Endodermal cell (in vitro differentiated cells): ENCODE results near the gene NR6A1. TPM values are rescaled to one million over a fixed set of nuclear protein-coding genes. Genes with fewer than 3 reads are reported as not detected.

Source experiments
- DNase-seq: peaks from one replicate; pipeline ENCODE4 v3.0.0-alpha.2; 2017
- H3K27ac ChIP-seq: 2 replicates; pipeline ENCODE4 v1.5.1; 2013; ENCODE audit warnings: mild to moderate bottlenecking, low read depth, low read length, moderate library complexity
- H3K27me3 ChIP-seq: 2 replicates; pipeline ENCODE4 v1.6.1; 2013; ENCODE audit warnings: mild to moderate bottlenecking, low read length, moderate library complexity; ENCODE audit not compliant: insufficient read depth, control insufficient read depth, poor library complexity, severe bottlenecking
- H3K36me3 ChIP-seq: 2 replicates; pipeline ENCODE4 v1.7.0; 2013; ENCODE audit warnings: mild to moderate bottlenecking, low read length, moderate library complexity; ENCODE audit not compliant: control insufficient read depth, insufficient read depth
- H3K4me1 ChIP-seq: one replicate; pipeline ENCODE4 v1.7.0; 2013; ENCODE audit warnings: low read length; ENCODE audit not compliant: control insufficient read depth, insufficient read depth
- H3K4me3 ChIP-seq: 2 replicates; pipeline ENCODE4 v1.5.1; 2013; ENCODE audit warnings: mild to moderate bottlenecking, low read length, moderate library complexity
- H3K9ac ChIP-seq: 2 replicates; pipeline ENCODE4 v1.6.1; 2013; ENCODE audit warnings: mild to moderate bottlenecking, low read length, moderate library complexity; ENCODE audit not compliant: poor library complexity, severe bottlenecking; ENCODE audit errors: extremely low read depth
- H3K9me3 ChIP-seq: 2 replicates; pipeline ENCODE4 v1.6.1; 2013; ENCODE audit warnings: mild to moderate bottlenecking, low read length, moderate library complexity; ENCODE audit not compliant: control insufficient read depth
- H3K27ac Mint-ChIP-seq: 2 replicates; pipeline ENCODE4 v1.8.0; 2020; ENCODE audit warnings: mixed read lengths
- H3K27me3 Mint-ChIP-seq: 2 replicates; pipeline ENCODE4 v1.8.0; 2021; ENCODE audit warnings: mild to moderate bottlenecking, mixed read lengths; ENCODE audit not compliant: insufficient read depth
- H3K36me3 Mint-ChIP-seq: 2 replicates; pipeline ENCODE4 v1.8.0; 2020; ENCODE audit warnings: low read depth, mixed read lengths
- H3K4me1 Mint-ChIP-seq: 2 replicates; pipeline ENCODE4 v1.8.0; 2020; ENCODE audit warnings: mixed read lengths
- H3K4me3 Mint-ChIP-seq: 2 replicates; pipeline ENCODE4 v1.8.0; 2020; ENCODE audit warnings: mild to moderate bottlenecking, moderate library complexity, mixed read lengths
- H3K9me3 Mint-ChIP-seq: 2 replicates; pipeline ENCODE4 v1.8.0; 2020; ENCODE audit warnings: mild to moderate bottlenecking, mixed read lengths
- WGBS, 2 experiments: methylation state at CpG; one replicate each; pipeline versions ENCODE4 v1.1.5 to v1.1.7; 2013; ENCODE audit warnings: missing lambda C conversion rate in 2 of 2, mixed read lengths in 1 of 2; ENCODE audit not compliant: insufficient coverage in 1 of 2, insufficient read length in 1 of 2; 5-methylcytosine and 5-hydroxymethylcytosine counted together
- total RNA-seq, 2 donors: library from RNA; stranded (reverse); fragmentation: NEBNext Ultra II Directional in 1 of 2; extraction: Animal tissue kit (Norgen Biotek cat#: 25700) in 1 of 2; gene quantifications; 2 replicates in 1 of 2; 3 replicates in 1 of 2; pipeline ENCODE4 v1.2.1, GENCODE V29; 2021
- TF ChIP-seq, protein P1 (sequence below): fragments of 200-600 bp; sonication (generic); conservative IDR thresholded peaks from 2 replicates; pipeline ENCODE4 v1.5.0; 2021; ENCODE audit warnings: antibody characterized with exemption, mild to moderate bottlenecking

NR6A1 gene
- total RNA-seq, 2 donors from 2014 or later, result 168 to 206 TPM

DNA sequence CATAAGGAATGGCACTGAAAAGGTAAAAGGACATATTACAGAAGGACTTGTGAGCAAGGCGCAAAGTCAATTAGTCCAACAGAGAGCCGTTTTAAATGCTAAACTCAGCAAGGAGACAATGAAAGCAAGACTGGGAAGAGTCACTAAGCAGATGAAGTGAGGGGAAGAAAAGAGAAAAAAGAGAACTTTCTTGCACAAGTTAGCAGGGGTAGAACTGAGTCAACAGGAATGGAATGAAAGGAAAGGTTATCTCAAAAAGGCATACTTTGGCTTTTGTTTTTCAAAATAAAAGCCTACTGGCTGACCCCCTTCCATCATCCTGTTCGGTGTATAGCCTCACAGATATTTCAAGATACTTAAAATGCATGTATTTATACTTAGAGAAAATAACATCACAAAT, 75.0 kb downstream of the NR6A1 start:
- 41 to 57% methylated on average over 2 to 3 of the region's 3 CpGs for WGBS, 2 experiments
- H3K27ac ChIP-seq, result no peak overlapping the region
- H3K9me3 ChIP-seq, result no peaks in the 10 kb centered on the region
- Mint-ChIP-seq H3K27me3 (no peaks in the 10 kb centered on the region), H3K4me3 (no peak overlapping the region), H3K9me3 (no peaks in the 10 kb centered on the region), H3K4me1 (peaks cover 24% of the 10 kb centered on the region), H3K36me3 (no peaks in the 10 kb centered on the region), H3K27ac (peak overlapping the region; percentile 4)
- DNase-seq, result no peak
- no peak overlapping the region for H3K4me3 ChIP-seq
- no peaks in the 10 kb centered on the region for H3K27me3 ChIP-seq
- TF ChIP-seq, protein P1, sequence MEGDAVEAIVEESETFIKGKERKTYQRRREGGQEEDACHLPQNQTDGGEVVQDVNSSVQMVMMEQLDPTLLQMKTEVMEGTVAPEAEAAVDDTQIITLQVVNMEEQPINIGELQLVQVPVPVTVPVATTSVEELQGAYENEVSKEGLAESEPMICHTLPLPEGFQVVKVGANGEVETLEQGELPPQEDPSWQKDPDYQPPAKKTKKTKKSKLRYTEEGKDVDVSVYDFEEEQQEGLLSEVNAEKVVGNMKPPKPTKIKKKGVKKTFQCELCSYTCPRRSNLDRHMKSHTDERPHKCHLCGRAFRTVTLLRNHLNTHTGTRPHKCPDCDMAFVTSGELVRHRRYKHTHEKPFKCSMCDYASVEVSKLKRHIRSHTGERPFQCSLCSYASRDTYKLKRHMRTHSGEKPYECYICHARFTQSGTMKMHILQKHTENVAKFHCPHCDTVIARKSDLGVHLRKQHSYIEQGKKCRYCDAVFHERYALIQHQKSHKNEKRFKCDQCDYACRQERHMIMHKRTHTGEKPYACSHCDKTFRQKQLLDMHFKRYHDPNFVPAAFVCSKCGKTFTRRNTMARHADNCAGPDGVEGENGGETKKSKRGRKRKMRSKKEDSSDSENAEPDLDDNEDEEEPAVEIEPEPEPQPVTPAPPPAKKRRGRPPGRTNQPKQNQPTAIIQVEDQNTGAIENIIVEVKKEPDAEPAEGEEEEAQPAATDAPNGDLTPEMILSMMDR, result no peak
- peaks cover 4% of the 10 kb centered on the region for H3K36me3 ChIP-seq
- H3K9ac ChIP-seq, result no peak overlapping the region
- peaks cover 2% of the 10 kb centered on the region for H3K4me1 ChIP-seq

DNA sequence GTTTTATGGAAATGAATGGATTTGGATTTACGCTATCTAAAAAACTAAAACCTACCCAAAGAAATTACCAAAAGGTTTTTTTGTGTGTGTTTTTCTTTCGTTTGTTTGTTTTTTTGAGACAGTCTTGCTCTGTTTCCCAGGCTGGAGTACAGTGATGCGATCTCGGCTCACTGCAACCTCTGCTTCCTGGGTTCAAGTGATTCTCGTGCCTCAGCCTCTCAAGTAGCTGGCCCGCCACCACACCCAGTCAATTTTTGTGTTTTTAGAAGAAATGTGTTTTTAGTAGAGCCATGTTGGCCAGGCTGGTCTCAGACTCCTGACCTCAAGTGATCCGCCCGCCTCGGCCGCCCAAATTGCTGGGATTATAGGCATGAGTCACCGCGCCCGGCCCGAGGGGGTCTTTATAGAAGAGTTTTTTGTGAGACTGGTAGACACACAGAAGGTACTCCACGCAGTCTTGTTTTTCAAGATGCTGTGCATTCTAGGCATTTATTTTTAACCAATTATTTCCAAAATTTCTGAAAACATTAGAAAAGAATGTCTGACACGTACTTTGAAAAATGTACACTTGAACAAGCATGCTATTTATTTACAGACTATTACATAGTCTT, 75.7 kb downstream of the NR6A1 start:
- TF ChIP-seq, protein P1, result no peak
- Histone ChIP-seq H3K9ac (no peak overlapping the region), H3K27me3 (no peaks in the 10 kb centered on the region), H3K27ac (peak overlapping the region; percentile 3), H3K4me1 (peaks cover 2% of the 10 kb centered on the region), H3K36me3 (peaks cover 4% of the 10 kb centered on the region), H3K4me3 (no peak overlapping the region), H3K9me3 (no peaks in the 10 kb centered on the region)
- Mint-ChIP-seq H3K27me3 (no peaks in the 10 kb centered on the region), H3K4me3 (no peak overlapping the region), H3K9me3 (no peaks in the 10 kb centered on the region), H3K4me1 (peaks cover 24% of the 10 kb centered on the region), H3K27ac (no peak overlapping the region), H3K36me3 (no peaks in the 10 kb centered on the region)
- 76 to 92% methylated on average over 7 to 15 of the region's 16 CpGs for WGBS, 2 experiments
- DNase-seq, result no peak

DNA sequence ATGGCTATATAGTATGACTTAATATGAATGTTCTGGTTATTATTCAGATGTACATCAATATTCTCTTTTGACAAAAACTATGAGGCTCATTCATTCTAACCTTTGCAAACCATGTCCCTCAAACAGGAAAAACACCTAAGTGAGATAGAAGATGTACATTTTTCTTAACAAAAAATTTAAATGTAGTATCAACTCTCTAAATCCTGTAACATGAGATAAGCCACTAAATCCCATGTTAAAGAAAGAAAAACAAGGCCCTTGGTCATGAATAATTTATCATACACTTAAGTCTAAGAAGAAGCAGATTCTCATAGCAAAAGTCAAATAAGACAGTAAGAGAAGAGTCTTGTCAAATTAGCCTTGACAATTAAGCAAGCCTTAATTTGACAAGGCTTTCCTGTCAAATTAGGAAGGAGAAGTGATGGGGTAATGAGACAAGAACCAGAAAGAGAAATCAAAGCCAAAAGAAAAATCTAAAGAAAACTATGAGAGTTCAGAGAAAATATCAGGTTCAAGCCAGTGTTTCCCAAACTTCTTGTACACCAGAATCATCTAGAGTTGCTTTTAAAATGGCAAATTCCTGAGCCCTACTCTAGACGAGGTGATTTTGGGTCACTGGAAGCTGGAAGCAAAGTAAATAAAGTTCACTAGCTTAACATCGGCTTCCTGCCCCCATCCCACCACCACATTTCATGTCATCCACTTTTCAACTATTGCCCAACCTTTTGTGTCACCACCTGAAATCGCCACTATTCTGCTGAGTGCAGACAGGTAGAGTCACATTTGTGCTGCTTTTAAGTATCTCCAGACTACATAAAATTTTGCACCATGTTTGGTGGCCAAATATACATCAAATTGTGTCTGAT, 76.5 kb downstream of the NR6A1 start:
- H3K27ac ChIP-seq, result peak overlapping the region; percentile 3
- no peaks in the 10 kb centered on the region for H3K27me3 Mint-ChIP-seq
- no peaks in the 10 kb centered on the region for H3K9me3 Mint-ChIP-seq
- no peak overlapping the region for H3K9ac ChIP-seq
- peaks cover 24% of the 10 kb centered on the region for H3K4me1 Mint-ChIP-seq
- no peak overlapping the region for H3K4me3 ChIP-seq
- no peaks in the 10 kb centered on the region for H3K36me3 Mint-ChIP-seq
- no peak for DNase-seq
- no peaks in the 10 kb centered on the region for H3K9me3 ChIP-seq
- TF ChIP-seq, protein P1, result no peak
- H3K27me3 ChIP-seq, result no peaks in the 10 kb centered on the region
- 72 to 73% methylated on average over 2 to 3 of the region's 3 CpGs for WGBS, 2 experiments
- no peak overlapping the region for H3K27ac Mint-ChIP-seq
- H3K4me1 ChIP-seq, result peaks cover 2% of the 10 kb centered on the region
- H3K36me3 ChIP-seq, result peaks cover 4% of the 10 kb centered on the region
- no peak overlapping the region for H3K4me3 Mint-ChIP-seq
